GM13976 (cell line): ENCODE data around the gene RPL41.

Experiments
- DNase-seq: peaks from one replicate; pipeline ENCODE4 v3.0.0; 2012; ENCODE audit warnings: low spot score
- CTCF ChIP-seq: IDR thresholded peaks from 2 replicates; pipeline ENCODE4 v1.5.1; 2012; ENCODE audit warnings: borderline replicate concordance, mild to moderate bottlenecking; ENCODE audit not compliant: insufficient read depth; ENCODE audit errors: extremely low read depth, missing control alignments, control extremely low read depth
- in situ Hi-C: fragments of 300-500 bp; cut with MboI; formaldehyde crosslinking; loops from one replicate; pipeline ENCODE4 v1.12.0; 2022; ENCODE audit warnings: low sequenced_read_pairs, mixed read lengths, inconsistent platforms; ENCODE audit not compliant: unreplicated experiment

The RPL41 gene

GRCh38 chr12:56086096-56086495, 30.3 kb upstream of the RPL41 start:
- no peak for TF ChIP-seq CTCF
- DNase-seq, result no peak
- in situ Hi-C loops, result no loop called here

- DNase-seq, result no peak
- in situ Hi-C loops, result no loop called here
- TF ChIP-seq CTCF, result no peak
These were observed 29.8 kb upstream of the RPL41 start for GRCh38 chr12:56086608-56087007.

GRCh38 chr12:56087220-56087619, 29.2 kb upstream of the RPL41 start:
- DNase-seq, result no peak
- no peak for TF ChIP-seq CTCF
- in situ Hi-C loops, result no loop called here

GRCh38 chr12:56097738-56098137, 18.7 kb upstream of the RPL41 start:
- DNase-seq, result no peak
- no peak for TF ChIP-seq CTCF
- in situ Hi-C loops, result no loop called here

- DNase-seq, result no peak
- TF ChIP-seq CTCF, result no peak
- in situ Hi-C loops, result no loop called here
These were observed 17.8 kb upstream of the RPL41 start for GRCh38 chr12:56098592-56098991.

GRCh38 chr12:56099787-56100186, 16.6 kb upstream of the RPL41 start:
- in situ Hi-C loops, result no loop called here
- DNase-seq, result no peak
- no peak for TF ChIP-seq CTCF

- TF ChIP-seq CTCF, result no peak
- in situ Hi-C loops, result no loop called here
- DNase-seq, result no peak
These were observed 15.4 kb upstream of the RPL41 start for GRCh38 chr12:56101045-56101444.
